Tibial nerve (tissue), 4 donors: Measurements from ENCODE around the gene TRMT13. TPM values are rescaled to one million over a fixed set of nuclear protein-coding genes. Genes with fewer than 3 reads are reported as not detected.
A peak's percentile ranks its signal among the peaks of the same experiment; 100 is the strongest.

Experiments
- DNase-seq, 2 donors: peaks; one replicate each; pipeline ENCODE4 v3.0.0-alpha.2; 2019; ENCODE audit warnings: low spot score in 2 of 2
- H3K27ac ChIP-seq, 4 donors: fragments of 200-600 bp; sonication (generic) in 3 of 4; one replicate each; pipeline ENCODE4 v1.5.1; 2017 to 2019; ENCODE audit warnings: mild to moderate bottlenecking in 1 of 4
- H3K27me3 ChIP-seq, 2 donors: fragments of 200-600 bp; sonication (generic) in 1 of 2; one replicate each; pipeline versions ENCODE4 v1.5.1 to v1.6.0; 2017 to 2019
- H3K36me3 ChIP-seq, 3 donors: fragments of 200-600 bp; sonication (generic); one replicate each; pipeline ENCODE4 v1.5.1; 2018 to 2019
- H3K4me1 ChIP-seq, 4 donors: fragments of 200-600 bp; sonication (generic) in 3 of 4; one replicate each; pipeline ENCODE4 v1.5.1; 2017 to 2019
- H3K4me3 ChIP-seq, 4 donors: fragments of 200-600 bp; sonication (generic) in 3 of 4; one replicate each; pipeline ENCODE4 v1.5.1; 2017 to 2019; ENCODE audit warnings: mild to moderate bottlenecking in 1 of 4, moderate library complexity in 1 of 4
- H3K9me3 ChIP-seq, 4 donors: fragments of 200-600 bp; sonication (generic) in 3 of 4; one replicate each; pipeline ENCODE4 v1.5.1; 2017 to 2019
- CTCF ChIP-seq, 5 experiments: fragments of 200-600 bp in 3 of 5; fragments of 450-650 bp in 2 of 5; sonication (generic) in 3 of 5; IDR thresholded peaks; one replicate each; pipeline ENCODE4 v1.5.1; 2016 to 2019; ENCODE audit warnings: antibody characterized with exemption in 5 of 5, mild to moderate bottlenecking in 3 of 5, moderate library complexity in 2 of 5
- EP300 ChIP-seq, 2 donors: sonication (generic); formaldehyde crosslinking; IDR thresholded peaks; one replicate each; pipeline ENCODE4 v1.6.1; 2017; ENCODE audit warnings: antibody characterized with exemption in 2 of 2, mild to moderate bottlenecking in 1 of 2
- POLR2A ChIP-seq, 2 donors: fragments of 450-650 bp; IDR thresholded peaks; one replicate each; pipeline ENCODE4 v1.6.1; 2017; ENCODE audit warnings: antibody characterized with exemption in 2 of 2, mild to moderate bottlenecking in 2 of 2, moderate library complexity in 2 of 2
- WGBS, 2 donors: methylation state at CpG; one replicate each; pipeline ENCODE4 v1.1.5; 2018; 5-methylcytosine and 5-hydroxymethylcytosine counted together
- total RNA-seq, 4 donors: library from RNA; depleted of rRNA; stranded (reverse); fragments of >200 nt; gene quantifications; one replicate each; pipeline ENCODE4 v1.1.0, GENCODE V29; 2016

TRMT13 gene
- 10 to 100 TPM; 10.2 to 33.0 (median 16.2) TPM for total RNA-seq

GRCh38 chr1:100132566-100133477 is at the start of gene TRMT13, which contains the start of gene SASS6:
Gene TRMT13, plus strand, starts transcription at chr1:100133163. Its CDS starts 6 bp downstream, at chr1:100133169.
Gene SASS6, minus strand, starts transcription at chr1:100132930. Its CDS starts 116 bp downstream, at chr1:100132814.
- Histone ChIP-seq H3K4me3 (peak within 1 kb of the TSS; percentile 57 to 80 (median 75)), H3K9me3 (no peaks in the 10 kb centered on the region), H3K27me3 (no peaks in the 10 kb centered on the region), H3K27ac (peak within 1 kb of the TSS in 3 of 4 donors; percentile 6 to 79 (median 64)), H3K4me1 (peaks cover 0 to 41% (median 16%) of the 10 kb centered on the region in 4 donors), H3K36me3 (peaks cover 0 to 13% (median 0%) of the 10 kb centered on the region in 3 donors)
- TF ChIP-seq CTCF (IDR thresholded peaks at IDR 0.05) (peak in 2 of 5 experiments; percentile 46 to 67), POLR2A (IDR thresholded peaks at IDR 0.05) (peak in 1 of 2 donors; percentile 30), EP300 (IDR thresholded peaks at IDR 0.05) (peak; percentile 78 to 97)
- 0 to 1% methylated on average over 53 to 57 of the region's 57 CpGs for WGBS, 2 donors
- peak; percentile 89 to 95 for DNase-seq

- TF ChIP-seq CTCF (IDR thresholded peaks at IDR 0.05) (no peak), POLR2A (IDR thresholded peaks at IDR 0.05) (no peak), EP300 (IDR thresholded peaks at IDR 0.05) (no peak)
- DNase-seq, result no peak
- no peaks in the 10 kb centered on the region for H3K4me1 ChIP-seq
- no peaks in the 10 kb centered on the region for H3K9me3 ChIP-seq
- no peak overlapping the region for H3K27ac ChIP-seq
- no peak overlapping the region for H3K4me3 ChIP-seq
- H3K27me3 ChIP-seq, result no peaks in the 10 kb centered on the region
- WGBS, 2 donors, result 97 to 100% methylated on average over 1 of the region's 1 CpG
- peaks cover 0 to 19% (median 0%) of the 10 kb centered on the region in 3 donors for H3K36me3 ChIP-seq
These were observed 45.6 kb upstream of the TRMT13 start for GRCh38 chr1:100087396-100087795.

GRCh38 chr1:100089082-100089481 is 43.9 kb upstream of the TRMT13 start:
- H3K9me3 ChIP-seq, result no peaks in the 10 kb centered on the region
- no peak overlapping the region for H3K27ac ChIP-seq
- TF ChIP-seq POLR2A (IDR thresholded peaks at IDR 0.05) (no peak), EP300 (IDR thresholded peaks at IDR 0.05) (no peak), CTCF (IDR thresholded peaks at IDR 0.05) (no peak)
- H3K4me1 ChIP-seq, result no peaks in the 10 kb centered on the region
- no peak overlapping the region for H3K4me3 ChIP-seq
- DNase-seq, result no peak
- WGBS, 2 donors, result 77 to 98% methylated on average over 1 of the region's 1 CpG
- H3K27me3 ChIP-seq, result no peaks in the 10 kb centered on the region
- peaks cover 0 to 26% (median 0%) of the 10 kb centered on the region in 3 donors for H3K36me3 ChIP-seq

- Histone ChIP-seq H3K27ac (no peak overlapping the region), H3K36me3 (peaks cover 0 to 40% (median 0%) of the 10 kb centered on the region in 3 donors), H3K9me3 (no peaks in the 10 kb centered on the region), H3K4me1 (no peaks in the 10 kb centered on the region), H3K4me3 (no peak overlapping the region), H3K27me3 (no peaks in the 10 kb centered on the region)
- 86 to 89% methylated on average over 3 of the region's 3 CpGs for WGBS, 2 donors
- TF ChIP-seq EP300 (IDR thresholded peaks at IDR 0.05), result no peak
- TF ChIP-seq POLR2A (IDR thresholded peaks at IDR 0.05), result no peak
- TF ChIP-seq CTCF (IDR thresholded peaks at IDR 0.05), result no peak
- no peak for DNase-seq
These were observed 42.5 kb upstream of the TRMT13 start for GRCh38 chr1:100090471-100090870.

- H3K36me3 ChIP-seq, result peaks cover 0 to 66% (median 0%) of the 10 kb centered on the region in 3 donors
- WGBS, 2 donors, result 59 to 67% methylated on average over 1 of the region's 1 CpG
- DNase-seq, result no peak
- no peaks in the 10 kb centered on the region for H3K27me3 ChIP-seq
- TF ChIP-seq EP300 (IDR thresholded peaks at IDR 0.05) (no peak), POLR2A (IDR thresholded peaks at IDR 0.05) (no peak), CTCF (IDR thresholded peaks at IDR 0.05) (no peak)
- H3K4me3 ChIP-seq, result no peak overlapping the region
- H3K4me1 ChIP-seq, result no peaks in the 10 kb centered on the region
- H3K27ac ChIP-seq, result no peak overlapping the region
- no peaks in the 10 kb centered on the region for H3K9me3 ChIP-seq
These were observed 32.8 kb upstream of the TRMT13 start for GRCh38 chr1:100100202-100100601.
